PFSK-1 (cell line): ENCODE data around the gene COMMD7.

Experiments
- FOXP2 ChIP-seq: optimal IDR thresholded peaks from 2 replicates; pipeline ENCODE3; 2011; ENCODE audit warnings: borderline replicate concordance, control low read depth, inconsistent platforms; ENCODE audit not compliant: insufficient read depth; ENCODE audit errors: extremely low read length, extremely low read depth
- POLR2AphosphoS5 ChIP-seq: IDR thresholded peaks from 2 replicates; pipeline ENCODE4 v1.6.1; 2012; ENCODE audit warnings: low read depth, mild to moderate bottlenecking, control low read depth, low read length, moderate library complexity
- REST ChIP-seq, 2 experiments: IDR thresholded peaks; 2 replicates each; pipeline versions ENCODE4 v1.6.1 to v1.8.0; 2011 to 2012; ENCODE audit warnings: low read depth in 2 of 2, low read length in 2 of 2, control low read depth in 1 of 2, inconsistent platforms in 1 of 2, mild to moderate bottlenecking in 1 of 2, moderate library complexity in 1 of 2; ENCODE audit not compliant: insufficient read depth in 1 of 2
- SIN3A ChIP-seq: IDR thresholded peaks from 2 replicates; pipeline ENCODE4 v1.6.1; 2012; ENCODE audit warnings: mild to moderate bottlenecking, low read length, moderate library complexity, borderline replicate concordance; ENCODE audit not compliant: insufficient read depth
- TAF1 ChIP-seq: IDR thresholded peaks from 2 replicates; pipeline ENCODE4 v1.6.1; 2012; ENCODE audit warnings: low read length, control low read depth, borderline replicate concordance; ENCODE audit not compliant: insufficient read depth

COMMD7 gene

GRCh38 chr20:32680544-32681174 is 62.6 kb downstream of the COMMD7 start:
- TF ChIP-seq REST (IDR thresholded peaks at IDR 0.05; ENCODE audit: insufficient read depth in 1 of 2, low read depth in 2 of 2, low read length in 2 of 2) (no peak), POLR2AphosphoS5 (no peak), TAF1 (no peak), SIN3A (no peak), FOXP2 (no peak)

GRCh38 chr20:32678948-32679347 is 64.3 kb downstream of the COMMD7 start:
- TF ChIP-seq POLR2AphosphoS5 (no peak), SIN3A (no peak), REST (IDR thresholded peaks at IDR 0.05; ENCODE audit: insufficient read depth in 1 of 2, low read depth in 2 of 2, low read length in 2 of 2) (no peak), FOXP2 (no peak), TAF1 (no peak)

GRCh38 chr20:32675223-32675975 is 67.9 kb downstream of the COMMD7 start:
- TF ChIP-seq FOXP2, result no peak
- no peak for TF ChIP-seq POLR2AphosphoS5
- TF ChIP-seq TAF1, result no peak
- no peak for TF ChIP-seq SIN3A
- no peak for TF ChIP-seq REST (IDR thresholded peaks at IDR 0.05; ENCODE audit: insufficient read depth in 1 of 2, low read depth in 2 of 2, low read length in 2 of 2)

- TF ChIP-seq REST (IDR thresholded peaks at IDR 0.05; ENCODE audit: insufficient read depth in 1 of 2, low read depth in 2 of 2, low read length in 2 of 2) (no peak), SIN3A (no peak), POLR2AphosphoS5 (no peak), TAF1 (no peak), FOXP2 (no peak)
Observed at GRCh38 chr20:32674362-32674789, 68.9 kb downstream of the COMMD7 start.
